Uterus (tissue), 4 donors: ENCODE measurements around the gene IFI27L2. TPM values are rescaled to one million over a fixed set of nuclear protein-coding genes. Genes with fewer than 3 reads are reported as not detected.

Experiments used
- DNase-seq, 2 donors: peaks; one replicate each; pipeline ENCODE4 v3.0.0-alpha.2; 2019 to 2020
- H3K27ac ChIP-seq, 2 donors: fragments of 200-600 bp; sonication (generic); 1 replicate in 1 of 2; 2 replicates in 1 of 2; pipeline ENCODE4 v1.5.1; 2016 to 2018
- H3K27me3 ChIP-seq, 2 donors: fragments of 200-600 bp; sonication (generic); one replicate each; pipeline ENCODE4 v1.5.1; 2018 to 2019; ENCODE audit warnings: control low read depth in 1 of 2
- H3K36me3 ChIP-seq, 2 donors: fragments of 200-600 bp; sonication (generic); one replicate each; pipeline ENCODE4 v1.5.1; 2019; ENCODE audit warnings: control low read depth in 1 of 2
- H3K4me1 ChIP-seq, 2 donors: fragments of 200-600 bp; sonication (generic); one replicate each; pipeline ENCODE4 v1.5.1; 2018 to 2019; ENCODE audit warnings: control low read depth in 1 of 2
- H3K4me3 ChIP-seq, 2 donors: fragments of 200-600 bp; sonication (generic); 1 replicate in 1 of 2; 2 replicates in 1 of 2; pipeline ENCODE4 v1.5.1; 2018 to 2019; ENCODE audit warnings: mild to moderate bottlenecking in 1 of 2
- H3K9me3 ChIP-seq, 2 donors: fragments of 200-600 bp; sonication (generic); one replicate each; pipeline ENCODE4 v1.5.1; 2019; ENCODE audit warnings: control low read depth in 1 of 2
- POLR2A ChIP-seq, 2 donors: fragments of 450-650 bp; IDR thresholded peaks; one replicate each; pipeline ENCODE4 v1.6.1; 2016; ENCODE audit warnings: antibody characterized with exemption in 2 of 2, mild to moderate bottlenecking in 1 of 2, moderate library complexity in 1 of 2
- intact Hi-C: fragments of 100-400 bp; cut with DNase I; formaldehyde crosslinking; loops from one replicate; pipeline ENCODE4 v1.15.1; 2023; ENCODE audit warnings: low total_unique reads
- total RNA-seq, 4 donors: library from RNA; depleted of rRNA in 3 of 4; stranded (reverse); fragments of >200 nt in 3 of 4; gene quantifications; one replicate each; pipeline versions ENCODE4 v1.1.0 to v1.2.4, GENCODE V29; 2014 to 2023
- TF ChIP-seq, protein P1 (sequence below), 4 experiments: fragments of 200-600 bp in 2 of 4; fragments of 450-650 bp in 2 of 4; sonication (generic) in 2 of 4; IDR thresholded peaks; one replicate each; pipeline ENCODE4 v1.5.1; 2016 to 2019; ENCODE audit warnings: antibody characterized with exemption in 4 of 4, mild to moderate bottlenecking in 2 of 4, moderate library complexity in 1 of 4
- donor health status: DM: yes; HTN: yes; CAD: no.

The IFI27L2 gene
- total RNA-seq, 4 donors from 2014 or later, result 14.3 to 111 (median 45.0) TPM

DNA sequence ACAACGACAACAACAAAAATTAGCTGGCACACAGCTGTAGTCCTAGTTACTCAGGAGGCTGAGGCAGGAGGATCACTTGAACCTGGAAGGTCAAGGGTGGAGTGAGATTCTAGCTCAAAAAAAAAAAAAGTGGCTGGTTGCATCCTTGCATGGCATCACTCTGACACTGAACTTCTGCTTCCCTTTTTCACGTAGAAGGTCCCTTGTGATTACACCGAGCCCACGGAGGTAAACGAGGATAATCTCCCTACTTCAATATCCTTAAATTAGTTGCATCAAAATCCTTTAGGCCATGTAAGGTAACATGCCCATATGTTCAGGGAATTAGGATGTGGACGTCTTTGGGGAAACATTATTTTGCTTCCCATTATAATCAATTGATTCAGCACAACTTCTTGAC is 40.7 kb upstream of the IFI27L2 start:
- DNase-seq, result no peak
- no peak overlapping the region for H3K27ac ChIP-seq
- H3K4me1 ChIP-seq, result peaks cover 0 to 11% of the 10 kb centered on the region in 2 donors
- intact Hi-C loops, result no loop called here
- H3K9me3 ChIP-seq, result no peaks in the 10 kb centered on the region
- TF ChIP-seq, protein P1, sequence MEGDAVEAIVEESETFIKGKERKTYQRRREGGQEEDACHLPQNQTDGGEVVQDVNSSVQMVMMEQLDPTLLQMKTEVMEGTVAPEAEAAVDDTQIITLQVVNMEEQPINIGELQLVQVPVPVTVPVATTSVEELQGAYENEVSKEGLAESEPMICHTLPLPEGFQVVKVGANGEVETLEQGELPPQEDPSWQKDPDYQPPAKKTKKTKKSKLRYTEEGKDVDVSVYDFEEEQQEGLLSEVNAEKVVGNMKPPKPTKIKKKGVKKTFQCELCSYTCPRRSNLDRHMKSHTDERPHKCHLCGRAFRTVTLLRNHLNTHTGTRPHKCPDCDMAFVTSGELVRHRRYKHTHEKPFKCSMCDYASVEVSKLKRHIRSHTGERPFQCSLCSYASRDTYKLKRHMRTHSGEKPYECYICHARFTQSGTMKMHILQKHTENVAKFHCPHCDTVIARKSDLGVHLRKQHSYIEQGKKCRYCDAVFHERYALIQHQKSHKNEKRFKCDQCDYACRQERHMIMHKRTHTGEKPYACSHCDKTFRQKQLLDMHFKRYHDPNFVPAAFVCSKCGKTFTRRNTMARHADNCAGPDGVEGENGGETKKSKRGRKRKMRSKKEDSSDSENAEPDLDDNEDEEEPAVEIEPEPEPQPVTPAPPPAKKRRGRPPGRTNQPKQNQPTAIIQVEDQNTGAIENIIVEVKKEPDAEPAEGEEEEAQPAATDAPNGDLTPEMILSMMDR (IDR thresholded peaks at IDR 0.05), result no peak
- no peak for TF ChIP-seq POLR2A (IDR thresholded peaks at IDR 0.05)
- no peak overlapping the region for H3K4me3 ChIP-seq
- peaks cover 0 to 1% of the 10 kb centered on the region in 2 donors for H3K27me3 ChIP-seq
- no peaks in the 10 kb centered on the region for H3K36me3 ChIP-seq

DNA sequence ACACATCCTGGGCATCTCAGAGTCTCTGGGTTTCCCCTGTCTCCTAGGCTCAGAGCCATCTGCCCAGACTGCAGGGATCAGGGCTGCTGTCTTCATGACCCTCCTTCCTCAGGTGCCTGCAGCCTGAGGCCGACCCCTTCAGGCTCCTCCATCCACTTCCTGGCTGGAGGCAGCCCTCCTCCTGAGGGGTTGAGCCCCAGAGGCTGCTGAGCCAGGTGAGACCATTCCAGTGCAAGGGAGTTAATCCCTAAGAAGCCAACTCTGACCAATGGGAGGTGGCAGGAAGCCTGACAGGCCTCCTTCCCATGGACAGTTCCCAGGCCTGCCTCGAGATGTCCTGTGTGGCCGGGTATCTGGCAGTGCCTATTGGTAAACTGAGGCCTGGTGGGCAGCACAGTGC is 36.3 kb upstream of the IFI27L2 start:
- intact Hi-C loops, result no loop called here

DNA sequence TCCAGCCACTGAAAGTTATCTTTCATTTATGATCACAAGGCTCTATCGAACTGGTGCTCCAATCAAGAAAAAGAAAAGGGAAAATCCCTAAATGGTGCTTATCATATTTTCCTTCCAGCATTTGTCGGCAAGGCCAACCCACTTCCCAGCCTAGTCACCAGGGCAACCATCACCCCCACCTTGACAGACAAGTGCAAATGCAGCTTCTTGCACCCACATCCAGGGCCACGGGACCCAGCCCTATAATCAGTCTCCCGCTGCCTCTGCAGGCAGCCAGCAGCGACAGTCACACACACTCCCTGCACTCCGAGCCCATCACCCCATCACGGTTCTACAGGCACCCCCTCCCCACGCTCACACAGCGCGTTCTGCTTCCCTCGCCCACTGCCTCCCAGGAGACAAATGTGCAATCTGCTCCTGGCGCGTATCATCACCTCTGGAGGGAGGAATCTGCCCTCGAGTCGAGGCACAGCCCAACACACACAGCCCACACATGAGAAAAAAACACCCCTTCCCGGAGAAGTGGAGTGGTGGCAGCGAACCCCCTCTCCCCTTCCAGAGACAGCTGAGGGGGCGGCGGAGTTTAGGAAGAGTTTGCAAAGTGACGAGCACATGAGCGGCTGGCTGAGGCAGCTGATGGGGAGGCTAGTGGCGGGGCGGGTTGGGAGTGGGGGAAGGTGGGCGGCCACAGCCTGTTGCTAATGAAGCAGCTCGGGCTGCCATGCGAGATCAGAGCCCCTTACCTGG is 35.5 kb upstream of the IFI27L2 start:
- Histone ChIP-seq H3K4me3 (no peak overlapping the region), H3K9me3 (no peaks in the 10 kb centered on the region), H3K27ac (no peak overlapping the region), H3K36me3 (no peaks in the 10 kb centered on the region), H3K4me1 (no peaks in the 10 kb centered on the region), H3K27me3 (no peaks in the 10 kb centered on the region)
- intact Hi-C loops, result no loop called here
- TF ChIP-seq, protein P1 (IDR thresholded peaks at IDR 0.05), result no peak
- no peak for TF ChIP-seq POLR2A (IDR thresholded peaks at IDR 0.05)
- DNase-seq, result no peak

More for the DNA sequence above, 36.3 kb upstream of the IFI27L2 start:
- Histone ChIP-seq H3K4me1 (no peaks in the 10 kb centered on the region), H3K9me3 (no peaks in the 10 kb centered on the region), H3K27ac (no peak overlapping the region), H3K27me3 (no peaks in the 10 kb centered on the region), H3K36me3 (no peaks in the 10 kb centered on the region), H3K4me3 (no peak overlapping the region)
- TF ChIP-seq, protein P1 (IDR thresholded peaks at IDR 0.05), result no peak
- no peak for TF ChIP-seq POLR2A (IDR thresholded peaks at IDR 0.05)
- no peak for DNase-seq

DNA sequence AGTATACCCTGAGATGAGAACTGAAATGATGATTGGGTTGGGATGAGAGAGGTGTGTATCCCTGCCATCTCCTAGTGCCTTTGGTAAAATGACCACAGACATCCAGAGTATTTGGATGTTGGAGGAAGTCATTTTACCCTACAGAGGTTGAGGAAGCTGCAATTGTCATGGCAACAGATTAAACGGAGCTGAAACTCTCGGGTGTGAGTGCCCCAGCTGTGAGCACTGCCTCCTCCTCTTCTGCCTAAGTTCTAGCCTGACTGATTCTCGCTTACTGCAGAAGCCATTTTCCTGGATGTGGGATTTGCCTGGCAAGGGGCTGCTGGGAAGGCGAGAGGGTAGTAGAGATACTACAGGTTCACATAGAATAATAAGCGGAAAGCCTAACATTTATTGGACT is 34.4 kb upstream of the IFI27L2 start:
- intact Hi-C loops, result no loop called here
- no peaks in the 10 kb centered on the region for H3K4me1 ChIP-seq
- no peak for TF ChIP-seq POLR2A (IDR thresholded peaks at IDR 0.05)
- TF ChIP-seq, protein P1 (IDR thresholded peaks at IDR 0.05), result no peak

DNA sequence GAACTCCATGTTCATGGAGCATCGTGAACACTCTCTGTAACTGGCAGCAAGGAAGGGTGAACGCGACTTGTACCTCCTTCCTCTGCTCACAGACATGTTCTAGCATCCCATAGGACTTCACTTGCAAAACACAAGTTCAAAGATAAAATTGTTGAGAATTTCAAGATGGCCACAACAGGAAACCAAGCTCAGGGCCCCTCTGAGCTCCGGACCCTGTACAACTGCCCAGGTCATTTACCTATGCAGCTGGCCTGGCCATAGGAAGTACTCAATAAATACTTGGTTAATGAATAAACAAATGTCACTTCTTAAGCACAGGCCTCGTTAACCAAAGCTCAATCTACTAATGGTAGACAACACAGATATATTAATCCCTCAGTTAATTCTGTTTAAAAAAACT is 33.1 kb upstream of the IFI27L2 start:
- intact Hi-C loops, result no loop called here
- H3K27ac ChIP-seq, result no peak overlapping the region
- TF ChIP-seq, protein P1 (IDR thresholded peaks at IDR 0.05), result no peak
- TF ChIP-seq POLR2A (IDR thresholded peaks at IDR 0.05), result no peak
- H3K9me3 ChIP-seq, result no peaks in the 10 kb centered on the region
- no peak overlapping the region for H3K4me3 ChIP-seq
- no peaks in the 10 kb centered on the region for H3K27me3 ChIP-seq
- H3K4me1 ChIP-seq, result no peaks in the 10 kb centered on the region
- no peak for DNase-seq
- H3K36me3 ChIP-seq, result no peaks in the 10 kb centered on the region

More for the DNA sequence above, 34.4 kb upstream of the IFI27L2 start:
- Histone ChIP-seq H3K27ac (no peak overlapping the region), H3K4me3 (no peak overlapping the region), H3K27me3 (no peaks in the 10 kb centered on the region), H3K36me3 (no peaks in the 10 kb centered on the region), H3K9me3 (no peaks in the 10 kb centered on the region)
- no peak for DNase-seq
